ENCODE measurements around the gene FITM1. TPM values are rescaled to one million over a fixed set of nuclear protein-coding genes. Genes with fewer than 3 reads are reported as not detected.

FITM1 gene
- total and polyA plus RNA-seq, 8 donors, result 0.68 to 1.5 (median 0.99) TPM

DNA sequence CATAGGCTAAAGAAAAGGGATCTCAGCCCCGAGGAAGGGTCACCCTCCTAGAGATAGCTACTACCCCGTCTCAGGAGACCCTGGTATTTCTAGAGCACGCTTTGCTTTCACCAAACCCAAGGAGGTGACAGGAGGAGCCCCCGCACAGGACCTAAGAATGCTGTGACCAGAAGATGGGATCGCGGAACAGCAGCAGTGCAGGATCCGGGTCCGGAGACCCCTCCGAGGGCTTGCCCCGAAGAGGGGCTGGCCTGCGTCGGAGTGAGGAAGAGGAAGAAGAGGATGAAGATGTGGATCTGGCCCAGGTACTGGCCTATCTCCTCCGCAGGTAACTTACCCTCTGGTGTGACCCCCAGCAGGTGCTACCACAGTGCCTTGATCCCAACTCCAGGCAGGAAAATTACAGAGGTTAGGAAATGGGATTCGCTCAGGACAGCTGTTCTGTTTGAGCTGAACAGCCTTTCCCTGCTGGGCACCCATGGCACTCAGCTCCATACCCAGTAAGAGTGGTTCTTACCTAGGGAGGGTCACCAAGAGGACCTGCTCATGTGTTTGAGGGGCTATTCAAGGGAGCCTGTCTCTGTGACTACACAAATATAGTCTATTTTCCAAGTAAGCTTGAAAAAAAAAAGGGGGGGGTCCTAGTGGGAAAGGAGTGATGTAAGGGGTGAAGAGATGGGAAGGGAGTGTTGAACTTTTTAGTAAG is 14.9 kb upstream of the FITM1 start:
- Histone ChIP-seq H3K9me3 (no peaks in the 10 kb centered on the region), H3K27ac (peak overlapping the region; percentile 99 to 100), H3K36me3 (peaks cover 0 to 37% of the 10 kb centered on the region in 2 donors), H3K27me3 (no peaks in the 10 kb centered on the region), H3K4me1 (peaks cover 6 to 29% of the 10 kb centered on the region in 2 donors), H3K4me3 (peak overlapping the region; percentile 60 to 88)
- intact Hi-C loops (cut with DNase I), result no loop called here
- ATAC-seq, result no peak
- DNase-seq, result peak in 1 of 4 donors; percentile 72
- TF ChIP-seq CTCF (IDR thresholded peaks at IDR 0.05), result no peak

- H3K27me3 ChIP-seq, result no peaks in the 10 kb centered on the region
- H3K4me3 ChIP-seq, result peak overlapping the region; percentile 60 to 88
- H3K9me3 ChIP-seq, result no peaks in the 10 kb centered on the region
- H3K4me1 ChIP-seq, result peaks cover 6 to 28% of the 10 kb centered on the region in 2 donors
- peaks cover 0 to 44% of the 10 kb centered on the region in 2 donors for H3K36me3 ChIP-seq
- intact Hi-C loops (cut with DNase I), result no loop called here
- no peak for TF ChIP-seq CTCF (IDR thresholded peaks at IDR 0.05)
- DNase-seq (no peak), ATAC-seq (no peak)
- H3K27ac ChIP-seq, result no peak overlapping the region
Measured at GRCh38 chr14:24116128-24116814, 14.2 kb upstream of the FITM1 start.

DNA sequence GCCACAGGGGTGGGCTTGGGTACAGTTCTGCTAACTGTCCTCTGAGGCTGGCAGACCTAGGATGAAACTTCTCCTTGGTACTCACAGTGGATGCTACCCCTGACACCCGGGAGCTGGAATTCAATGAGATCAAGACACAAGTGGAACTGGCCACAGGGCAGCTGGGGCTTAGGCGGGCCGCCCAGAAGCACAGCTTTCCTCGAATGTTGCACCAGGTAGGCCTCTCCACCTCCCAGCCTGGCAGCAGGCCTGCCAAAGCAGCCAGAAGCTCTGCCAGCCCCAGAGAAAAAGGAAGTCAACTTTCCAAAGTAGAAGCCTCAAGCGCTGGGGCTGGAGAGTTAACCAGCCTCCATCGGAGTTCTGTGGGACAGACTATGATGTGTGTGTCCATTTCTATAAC is 13.3 kb upstream of the FITM1 start:
- TF ChIP-seq CTCF (IDR thresholded peaks at IDR 0.05), result no peak
- ATAC-seq, result no peak
- peaks cover 6 to 28% of the 10 kb centered on the region in 2 donors for H3K4me1 ChIP-seq
- H3K27me3 ChIP-seq, result no peaks in the 10 kb centered on the region
- intact Hi-C loops (cut with DNase I), result no loop called here
- DNase-seq, result peak in 1 of 4 donors; percentile 63
- H3K27ac ChIP-seq, result no peak overlapping the region
- H3K4me3 ChIP-seq, result no peak overlapping the region
- H3K9me3 ChIP-seq, result no peaks in the 10 kb centered on the region
- H3K36me3 ChIP-seq, result peaks cover 0 to 53% of the 10 kb centered on the region in 2 donors

- no peak overlapping the region for H3K4me3 ChIP-seq
- TF ChIP-seq CTCF (IDR thresholded peaks at IDR 0.05), result no peak
- no peaks in the 10 kb centered on the region for H3K27me3 ChIP-seq
- no peak overlapping the region for H3K27ac ChIP-seq
- DNase-seq, result peak in 1 of 4 donors; percentile 22
- intact Hi-C loops (cut with DNase I), result no loop called here
- H3K4me1 ChIP-seq, result peaks cover 6 to 22% of the 10 kb centered on the region in 2 donors
- ATAC-seq, result no peak
- peaks cover 0 to 77% of the 10 kb centered on the region in 2 donors for H3K36me3 ChIP-seq
- no peaks in the 10 kb centered on the region for H3K9me3 ChIP-seq
Measured at GRCh38 chr14:24119691-24120090, 10.8 kb upstream of the FITM1 start.

GRCh38 chr14:24121210-24121609 is 9.2 kb upstream of the FITM1 start:
- intact Hi-C loops (cut with DNase I), result no loop called here
- ATAC-seq (no peak), DNase-seq (no peak)
- H3K4me1 ChIP-seq, result peaks cover 0 to 13% of the 10 kb centered on the region in 2 donors
- no peak for TF ChIP-seq CTCF (IDR thresholded peaks at IDR 0.05)
- H3K27me3 ChIP-seq, result no peaks in the 10 kb centered on the region
- H3K4me3 ChIP-seq, result no peak overlapping the region
- no peaks in the 10 kb centered on the region for H3K9me3 ChIP-seq
- peaks cover 0 to 77% of the 10 kb centered on the region in 2 donors for H3K36me3 ChIP-seq
- no peak overlapping the region for H3K27ac ChIP-seq
